ENCODE data around the gene INSIG1.

INSIG1 gene

GRCh38 chr7:155300641-155301452 lies 3.2 kb downstream of the INSIG1 start:
- peak overlapping the region; percentile 79 for H3K4me3 ChIP-seq (ENCODE audit: low read length)
- H4K20me1 ChIP-seq (ENCODE audit: insufficient read depth, low read length) = peaks cover 20% of the 10 kb centered on the region

GRCh38 chr7:155303039-155303593 lies 5.4 kb downstream of the INSIG1 start:
- no peak overlapping the region for H3K4me2 ChIP-seq (ENCODE audit: low read depth, low read length)

More at GRCh38 chr7:155300641-155301452, 3.2 kb downstream of the INSIG1 start:
- Histone ChIP-seq H3K4me2 (ENCODE audit: low read depth, low read length) (peak overlapping the region; percentile 80), H3K4me1 (ENCODE audit: low read length) (peaks cover 19% of the 10 kb centered on the region), H3K27ac (ENCODE audit: low read length) (peak overlapping the region; percentile 89; the same call in 1 of the 2 replicates), H3K27me3 (replicated peaks; ENCODE audit: insufficient read depth, low read length) (no peaks in the 10 kb centered on the region), H3K36me3 (replicated peaks; ENCODE audit: insufficient read depth, low read length) (peaks cover 38% of the 10 kb centered on the region), H3K9me2 (replicated peaks; ENCODE audit: insufficient read depth, low read length) (no peaks in the 10 kb centered on the region), H2AFZ (ENCODE audit: low read length) (no peak overlapping the region), H3K9me3 (replicated peaks; ENCODE audit: insufficient read depth, low read length) (no peaks in the 10 kb centered on the region), H3K79me2 (ENCODE audit: low read length) (peaks cover 72% of the 10 kb centered on the region), H3K9ac (ENCODE audit: low read length) (peak overlapping the region; percentile 93; the same call in 1 of the 2 replicates), H3F3A (ENCODE audit: insufficient read depth, low read length) (peaks cover 46% of the 10 kb centered on the region)
- no peak for DNase-seq
- TF ChIP-seq EZH2phosphoT487 (IDR thresholded peaks at IDR 0.05; ENCODE audit: low read length) (no peak), EZH2 (optimal IDR thresholded peaks at IDR 0.05; ENCODE audit: low read depth, low read length) (no peak)
- TF ChIP-seq, protein P1, sequence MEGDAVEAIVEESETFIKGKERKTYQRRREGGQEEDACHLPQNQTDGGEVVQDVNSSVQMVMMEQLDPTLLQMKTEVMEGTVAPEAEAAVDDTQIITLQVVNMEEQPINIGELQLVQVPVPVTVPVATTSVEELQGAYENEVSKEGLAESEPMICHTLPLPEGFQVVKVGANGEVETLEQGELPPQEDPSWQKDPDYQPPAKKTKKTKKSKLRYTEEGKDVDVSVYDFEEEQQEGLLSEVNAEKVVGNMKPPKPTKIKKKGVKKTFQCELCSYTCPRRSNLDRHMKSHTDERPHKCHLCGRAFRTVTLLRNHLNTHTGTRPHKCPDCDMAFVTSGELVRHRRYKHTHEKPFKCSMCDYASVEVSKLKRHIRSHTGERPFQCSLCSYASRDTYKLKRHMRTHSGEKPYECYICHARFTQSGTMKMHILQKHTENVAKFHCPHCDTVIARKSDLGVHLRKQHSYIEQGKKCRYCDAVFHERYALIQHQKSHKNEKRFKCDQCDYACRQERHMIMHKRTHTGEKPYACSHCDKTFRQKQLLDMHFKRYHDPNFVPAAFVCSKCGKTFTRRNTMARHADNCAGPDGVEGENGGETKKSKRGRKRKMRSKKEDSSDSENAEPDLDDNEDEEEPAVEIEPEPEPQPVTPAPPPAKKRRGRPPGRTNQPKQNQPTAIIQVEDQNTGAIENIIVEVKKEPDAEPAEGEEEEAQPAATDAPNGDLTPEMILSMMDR (IDR thresholded peaks at IDR 0.05; ENCODE audit: low read length) = no peak

DNA sequence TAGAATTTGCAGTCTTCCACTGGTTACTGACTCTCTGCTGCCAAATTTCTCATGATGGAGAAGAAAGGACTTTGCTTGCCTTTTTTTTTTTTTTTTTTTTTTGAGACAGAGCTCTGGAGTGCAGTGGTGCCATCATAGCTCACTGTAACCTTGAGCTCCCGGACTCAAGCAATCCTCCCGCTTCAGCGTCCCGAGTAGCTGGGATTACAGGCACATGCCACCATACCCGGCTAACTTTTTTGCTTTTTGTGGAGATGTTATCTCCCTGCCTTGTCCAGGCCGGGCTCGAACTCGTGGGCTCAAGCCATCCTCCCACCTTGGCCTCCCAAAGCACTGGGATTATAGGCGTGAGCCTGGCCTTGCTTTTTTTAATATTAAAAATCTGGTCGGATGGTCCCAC lies 6.2 kb downstream of the INSIG1 start:
- Histone ChIP-seq H3K27ac (ENCODE audit: low read length) (no peak overlapping the region), H3F3A (ENCODE audit: insufficient read depth, low read length) (peaks cover 40% of the 10 kb centered on the region), H3K27me3 (replicated peaks; ENCODE audit: insufficient read depth, low read length) (no peaks in the 10 kb centered on the region), H4K20me1 (ENCODE audit: insufficient read depth, low read length) (peaks cover 23% of the 10 kb centered on the region), H2AFZ (ENCODE audit: low read length) (no peak overlapping the region), H3K4me1 (ENCODE audit: low read length) (peaks cover 12% of the 10 kb centered on the region), H3K9ac (ENCODE audit: low read length) (no peak overlapping the region), H3K36me3 (replicated peaks; ENCODE audit: insufficient read depth, low read length) (peaks cover 58% of the 10 kb centered on the region), H3K9me2 (replicated peaks; ENCODE audit: insufficient read depth, low read length) (no peaks in the 10 kb centered on the region), H3K4me2 (ENCODE audit: low read depth, low read length) (no peak overlapping the region), H3K4me3 (ENCODE audit: low read length) (no peak overlapping the region), H3K9me3 (replicated peaks; ENCODE audit: insufficient read depth, low read length) (no peaks in the 10 kb centered on the region), H3K79me2 (ENCODE audit: low read length) (peaks cover 68% of the 10 kb centered on the region)
- no peak for DNase-seq
- TF ChIP-seq EZH2 (optimal IDR thresholded peaks at IDR 0.05; ENCODE audit: low read depth, low read length) = no peak
- TF ChIP-seq, protein P1 (IDR thresholded peaks at IDR 0.05; ENCODE audit: low read length) = no peak
- TF ChIP-seq EZH2phosphoT487 (IDR thresholded peaks at IDR 0.05; ENCODE audit: low read length) = no peak

More at GRCh38 chr7:155303039-155303593, 5.4 kb downstream of the INSIG1 start:
- Histone ChIP-seq H3K4me3 (ENCODE audit: low read length) (no peak overlapping the region), H4K20me1 (ENCODE audit: insufficient read depth, low read length) (peaks cover 23% of the 10 kb centered on the region), H3K79me2 (ENCODE audit: low read length) (peaks cover 73% of the 10 kb centered on the region), H3K9me2 (replicated peaks; ENCODE audit: insufficient read depth, low read length) (no peaks in the 10 kb centered on the region), H3K4me1 (ENCODE audit: low read length) (peaks cover 12% of the 10 kb centered on the region), H3K9ac (ENCODE audit: low read length) (no peak overlapping the region), H3K27ac (ENCODE audit: low read length) (no peak overlapping the region), H3F3A (ENCODE audit: insufficient read depth, low read length) (peaks cover 40% of the 10 kb centered on the region), H2AFZ (ENCODE audit: low read length) (no peak overlapping the region), H3K27me3 (replicated peaks; ENCODE audit: insufficient read depth, low read length) (no peaks in the 10 kb centered on the region), H3K36me3 (replicated peaks; ENCODE audit: insufficient read depth, low read length) (peaks cover 50% of the 10 kb centered on the region), H3K9me3 (replicated peaks; ENCODE audit: insufficient read depth, low read length) (no peaks in the 10 kb centered on the region)
- no peak for TF ChIP-seq EZH2phosphoT487 (IDR thresholded peaks at IDR 0.05; ENCODE audit: low read length)
- TF ChIP-seq, protein P1 (IDR thresholded peaks at IDR 0.05; ENCODE audit: low read length) = no peak
- TF ChIP-seq EZH2 (optimal IDR thresholded peaks at IDR 0.05; ENCODE audit: low read depth, low read length) = no peak
- no peak for DNase-seq
